DOHH2 (cell line): ENCODE results near the gene INSR.

Experiments
- H3F3A ChIP-seq: fragments of 200-600 bp; sonication (generic), shearing (Covaris generic); 2 replicates; pipeline ENCODE4 v1.6.0; 2016; ENCODE audit warnings: antibody characterized with exemption, mild to moderate bottlenecking; ENCODE audit not compliant: control insufficient read depth, insufficient read depth
- H3K27ac ChIP-seq: fragments of 200-600 bp; sonication (generic); 2 replicates; pipeline ENCODE4 v1.5.1; 2014; ENCODE audit warnings: low read depth, mild to moderate bottlenecking, low read length, moderate library complexity
- H3K27me3 ChIP-seq: fragments of 200-600 bp; sonication (generic); 2 replicates; pipeline ENCODE4 v1.6.1; 2014; ENCODE audit warnings: mild to moderate bottlenecking, low read length, mixed read lengths; ENCODE audit not compliant: control insufficient read depth
- H3K36me3 ChIP-seq: fragments of 200-600 bp; sonication (generic); 2 replicates; pipeline ENCODE4 v1.6.1; 2014; ENCODE audit warnings: mild to moderate bottlenecking, low read length, moderate library complexity, mixed read lengths; ENCODE audit not compliant: control insufficient read depth
- H3K4me1 ChIP-seq: fragments of 200-600 bp; sonication (generic); 2 replicates; pipeline ENCODE4 v1.6.1; 2014; ENCODE audit warnings: mild to moderate bottlenecking, low read length, mixed read lengths; ENCODE audit not compliant: control insufficient read depth
- H3K4me2 ChIP-seq: fragments of 200-600 bp; sonication (generic); 2 replicates; pipeline ENCODE4 v1.6.0; 2014; ENCODE audit warnings: mild to moderate bottlenecking, low read length, moderate library complexity
- H3K4me3 ChIP-seq: fragments of 200-600 bp; sonication (generic); 2 replicates; pipeline ENCODE4 v1.5.1; 2014; ENCODE audit warnings: mild to moderate bottlenecking, low read length, mixed read lengths
- H3K79me2 ChIP-seq: fragments of 200-600 bp; sonication (generic); 2 replicates; pipeline ENCODE4 v1.6.1; 2014; ENCODE audit warnings: mild to moderate bottlenecking, low read length, mixed read lengths; ENCODE audit not compliant: control insufficient read depth
- H3K9me2 ChIP-seq: fragments of 200-600 bp; sonication (generic); replicated peaks from 2 replicates; pipeline ENCODE4 v1.6.1; 2014; ENCODE audit warnings: mild to moderate bottlenecking, low read length, mixed read lengths; ENCODE audit not compliant: control insufficient read depth
- H3K9me3 ChIP-seq: fragments of 200-600 bp; sonication (generic); 2 replicates; pipeline ENCODE4 v1.6.1; 2014; ENCODE audit warnings: antibody characterized with exemption, low read length, mixed read lengths; ENCODE audit not compliant: control insufficient read depth, insufficient read depth
- H4K20me1 ChIP-seq: fragments of 200-600 bp; sonication (generic); 2 replicates; pipeline ENCODE4 v1.6.0; 2014; ENCODE audit warnings: low read depth, mild to moderate bottlenecking, antibody characterized with exemption, low read length, moderate library complexity; ENCODE audit not compliant: control insufficient read depth, insufficient read depth
- EZH2phosphoT487 ChIP-seq: fragments of 200-600 bp; sonication (generic); IDR thresholded peaks from 2 replicates; pipeline ENCODE4 v1.6.1; 2017; ENCODE audit warnings: borderline replicate concordance, mild to moderate bottlenecking, antibody characterized with exemption, low read length, moderate library complexity, mixed read lengths
- TF ChIP-seq, protein P1 (sequence below): fragments of 200-600 bp; sonication (generic); IDR thresholded peaks from one replicate; pipeline ENCODE4 v1.5.1; 2014; ENCODE audit warnings: antibody characterized with exemption, mild to moderate bottlenecking, low read depth, low read length; ENCODE audit not compliant: poor library complexity, severe bottlenecking

The INSR gene

DNA sequence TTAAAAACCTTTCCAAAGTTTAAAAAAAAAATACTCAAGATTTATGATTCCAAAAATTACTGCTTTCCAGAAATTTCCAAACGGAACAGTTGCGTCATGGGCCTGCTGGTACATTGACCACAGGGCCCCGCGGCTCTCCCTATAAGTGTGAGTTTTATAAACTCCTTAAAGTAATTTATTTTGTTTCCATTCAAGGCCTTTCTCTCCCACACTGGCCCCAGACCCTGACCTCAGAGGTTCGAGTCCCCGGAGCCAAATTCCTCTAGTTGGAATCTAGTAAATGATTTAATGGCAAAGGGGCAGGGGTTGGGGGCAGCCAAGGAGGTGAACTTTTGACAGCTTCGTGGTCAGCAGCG is 97.5 kb downstream of the INSR start:
- Histone ChIP-seq H3K4me3 (no peak overlapping the region; the same call in 1 of the 2 replicates), H3K27ac (no peak overlapping the region), H3K79me2 (no peaks in the 10 kb centered on the region), H4K20me1 (no peaks in the 10 kb centered on the region), H3K36me3 (no peaks in the 10 kb centered on the region), H3F3A (peaks cover 18% of the 10 kb centered on the region), H3K9me3 (no peaks in the 10 kb centered on the region), H3K4me2 (peak overlapping the region; percentile 83), H3K27me3 (peaks cover 11% of the 10 kb centered on the region), H3K9me2 (no peaks in the 10 kb centered on the region), H3K4me1 (peaks cover 42% of the 10 kb centered on the region)
- no peak for TF ChIP-seq EZH2phosphoT487
- TF ChIP-seq, protein P1, sequence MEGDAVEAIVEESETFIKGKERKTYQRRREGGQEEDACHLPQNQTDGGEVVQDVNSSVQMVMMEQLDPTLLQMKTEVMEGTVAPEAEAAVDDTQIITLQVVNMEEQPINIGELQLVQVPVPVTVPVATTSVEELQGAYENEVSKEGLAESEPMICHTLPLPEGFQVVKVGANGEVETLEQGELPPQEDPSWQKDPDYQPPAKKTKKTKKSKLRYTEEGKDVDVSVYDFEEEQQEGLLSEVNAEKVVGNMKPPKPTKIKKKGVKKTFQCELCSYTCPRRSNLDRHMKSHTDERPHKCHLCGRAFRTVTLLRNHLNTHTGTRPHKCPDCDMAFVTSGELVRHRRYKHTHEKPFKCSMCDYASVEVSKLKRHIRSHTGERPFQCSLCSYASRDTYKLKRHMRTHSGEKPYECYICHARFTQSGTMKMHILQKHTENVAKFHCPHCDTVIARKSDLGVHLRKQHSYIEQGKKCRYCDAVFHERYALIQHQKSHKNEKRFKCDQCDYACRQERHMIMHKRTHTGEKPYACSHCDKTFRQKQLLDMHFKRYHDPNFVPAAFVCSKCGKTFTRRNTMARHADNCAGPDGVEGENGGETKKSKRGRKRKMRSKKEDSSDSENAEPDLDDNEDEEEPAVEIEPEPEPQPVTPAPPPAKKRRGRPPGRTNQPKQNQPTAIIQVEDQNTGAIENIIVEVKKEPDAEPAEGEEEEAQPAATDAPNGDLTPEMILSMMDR: no peak

DNA sequence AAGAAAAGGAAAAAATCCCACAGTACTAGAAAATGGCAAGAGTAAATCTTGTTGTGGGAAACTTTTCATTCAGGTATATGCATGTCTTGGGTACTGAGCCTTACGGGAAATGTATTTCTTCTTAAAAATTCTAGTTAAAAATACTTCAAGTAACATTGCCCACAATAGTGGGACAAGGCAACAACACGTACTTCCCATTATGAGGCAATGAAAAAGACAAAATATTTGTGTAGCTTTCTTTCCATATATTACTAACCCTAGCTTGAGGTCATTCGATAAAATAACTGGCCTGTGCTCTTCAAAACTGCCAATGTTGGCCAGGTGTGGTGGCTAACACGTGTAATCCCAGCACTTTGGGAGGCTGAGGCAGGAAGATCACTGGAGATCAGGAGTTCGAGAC is 99.2 kb downstream of the INSR start:
- Histone ChIP-seq H3K27ac (no peak overlapping the region), H3K4me2 (no peak overlapping the region), H3K79me2 (no peaks in the 10 kb centered on the region), H4K20me1 (no peaks in the 10 kb centered on the region), H3K4me3 (no peak overlapping the region), H3F3A (peaks cover 12% of the 10 kb centered on the region), H3K9me3 (no peaks in the 10 kb centered on the region), H3K36me3 (no peaks in the 10 kb centered on the region), H3K27me3 (peaks cover 15% of the 10 kb centered on the region), H3K9me2 (no peaks in the 10 kb centered on the region), H3K4me1 (peaks cover 44% of the 10 kb centered on the region)
- TF ChIP-seq EZH2phosphoT487: no peak
- TF ChIP-seq, protein P1: no peak

DNA sequence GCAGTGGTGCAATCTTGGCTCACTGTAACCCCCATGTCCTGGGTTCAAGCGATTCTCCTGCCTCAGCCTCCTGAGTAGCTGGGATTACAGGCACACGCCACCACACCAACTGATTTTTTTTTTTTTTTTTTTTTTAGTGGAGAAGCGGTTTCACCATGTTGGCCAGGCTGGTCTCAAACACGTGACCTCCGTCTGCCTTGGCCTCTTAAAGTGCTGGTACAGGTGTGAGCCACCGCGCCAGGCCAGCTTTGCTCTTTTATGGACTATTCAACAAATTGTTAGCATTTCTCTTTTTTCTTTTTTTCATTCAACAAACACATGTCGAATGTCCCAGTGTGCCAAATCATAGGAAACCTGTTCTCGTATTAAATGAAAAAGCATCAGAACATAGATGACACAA is 99.6 kb downstream of the INSR start:
- Histone ChIP-seq H3K27ac (no peak overlapping the region), H3K4me3 (no peak overlapping the region), H3K27me3 (peaks cover 15% of the 10 kb centered on the region), H3K4me2 (no peak overlapping the region), H3K36me3 (no peaks in the 10 kb centered on the region), H3F3A (peaks cover 11% of the 10 kb centered on the region), H3K9me3 (no peaks in the 10 kb centered on the region), H3K9me2 (no peaks in the 10 kb centered on the region), H3K79me2 (no peaks in the 10 kb centered on the region), H3K4me1 (peaks cover 39% of the 10 kb centered on the region), H4K20me1 (no peaks in the 10 kb centered on the region)
- TF ChIP-seq, protein P1: no peak
- TF ChIP-seq EZH2phosphoT487: no peak
